ENCODE measurements around the gene GDF15.
A peak's percentile ranks its signal among the peaks of the same experiment; 100 is the strongest.

The GDF15 gene

GRCh38 chr19:18431351-18432197, 45.6 kb downstream of the GDF15 start:
- DNase-seq (ENCODE audit: low read depth): no peak

GRCh38 chr19:18432275-18433014, 46.5 kb downstream of the GDF15 start:
- DNase-seq (ENCODE audit: low read depth): no peak

- no peak for DNase-seq (ENCODE audit: low read depth)
Observed at GRCh38 chr19:18433015-18433691, 47.2 kb downstream of the GDF15 start.

- no peak for DNase-seq (ENCODE audit: low read depth)
Observed at GRCh38 chr19:18433735-18434398, 47.9 kb downstream of the GDF15 start.

GRCh38 chr19:18434411-18435175, 48.6 kb downstream of the GDF15 start:
- no peak for DNase-seq (ENCODE audit: low read depth)

- no peak for DNase-seq (ENCODE audit: low read depth)
Observed at GRCh38 chr19:18435178-18435841, 49.4 kb downstream of the GDF15 start.

GRCh38 chr19:18435842-18436670, 50.1 kb downstream of the GDF15 start:
- no peak for DNase-seq (ENCODE audit: low read depth)

GRCh38 chr19:18436671-18437490, 50.9 kb downstream of the GDF15 start:
- peak; percentile 72 for DNase-seq (ENCODE audit: low read depth)

- no peak for DNase-seq (ENCODE audit: low read depth)
Observed at GRCh38 chr19:18437491-18438330, 51.8 kb downstream of the GDF15 start, which contains the start of gene ISYNA1. Gene ISYNA1, minus strand, starts transcription at chr19:18438133. Its CDS starts 154 bp downstream, at chr19:18437979.

- DNase-seq (ENCODE audit: low read depth): no peak
Observed at GRCh38 chr19:18438331-18439024, 52.5 kb downstream of the GDF15 start.
